DND-41 (cell line): ENCODE results near the gene MAP2K3.

ENCODE experiments used
- ATAC-seq: fragments of 200-7000 bp; cut with Tn5 transposase; 3 replicates; pipeline ENCODE4 v1.9.1; 2021; ENCODE audit warnings: low read depth; ENCODE audit not compliant: insufficient read depth
- DNase-seq: peaks from one replicate; pipeline ENCODE4 v3.0.0-alpha.2; 2020
- H2AFZ ChIP-seq: 2 replicates; pipeline ENCODE4 v1.6.0; 2012; ENCODE audit warnings: low read depth, low read length
- H3K27ac ChIP-seq: 2 replicates; pipeline ENCODE4 v1.5.1; 2012; ENCODE audit warnings: low read length, inconsistent platforms
- H3K27me3 ChIP-seq: fragments of 200-600 bp; sonication (generic); 2 replicates; pipeline ENCODE4 v1.6.0; 2012; ENCODE audit warnings: low read length, mild to moderate bottlenecking, inconsistent platforms; ENCODE audit not compliant: insufficient read depth, poor library complexity
- H3K36me3 ChIP-seq: 2 replicates; pipeline ENCODE4 v1.5.1; 2012; ENCODE audit warnings: low read length, inconsistent platforms; ENCODE audit not compliant: insufficient read depth
- H3K4me1 ChIP-seq: 2 replicates; pipeline ENCODE4 v1.5.1; 2012; ENCODE audit warnings: mild to moderate bottlenecking, low read length; ENCODE audit not compliant: insufficient read depth
- H3K4me2 ChIP-seq: 2 replicates; pipeline ENCODE4 v1.6.0; 2012; ENCODE audit warnings: mild to moderate bottlenecking, moderate library complexity, low read length, inconsistent platforms; ENCODE audit not compliant: insufficient read depth
- H3K4me3 ChIP-seq, 2 experiments: fragments of 200-600 bp in 1 of 2; shearing (Covaris generic) in 1 of 2; 2 replicates each; pipeline ENCODE4 v1.5.1; 2012 to 2016; ENCODE audit warnings: inconsistent platforms in 2 of 2, low read length in 2 of 2, mild to moderate bottlenecking in 2 of 2, low read depth in 1 of 2, moderate library complexity in 1 of 2
- H3K79me2 ChIP-seq: 2 replicates; pipeline ENCODE4 v1.6.0; 2012; ENCODE audit warnings: low read length, inconsistent platforms; ENCODE audit not compliant: insufficient read depth
- H3K9ac ChIP-seq: 2 replicates; pipeline ENCODE4 v1.6.0; 2012; ENCODE audit warnings: low read depth, mild to moderate bottlenecking, inconsistent platforms, low read length, moderate library complexity
- H3K9me3 ChIP-seq: 2 replicates; pipeline ENCODE4 v1.5.1; 2012; ENCODE audit warnings: low read length, moderate library complexity, mild to moderate bottlenecking, inconsistent platforms; ENCODE audit not compliant: insufficient read depth, severe bottlenecking
- H4K20me1 ChIP-seq: 2 replicates; pipeline ENCODE4 v1.6.0; 2012; ENCODE audit warnings: low read length; ENCODE audit not compliant: insufficient read depth
- CTCF ChIP-seq: IDR thresholded peaks from 2 replicates; pipeline ENCODE4 v1.5.1; 2012; ENCODE audit warnings: borderline replicate concordance, low read length, moderate library complexity, mild to moderate bottlenecking; ENCODE audit not compliant: poor library complexity, severe bottlenecking; ENCODE audit errors: extremely low read depth
- EZH2 ChIP-seq: IDR thresholded peaks from 3 replicates; pipeline ENCODE4 v1.6.1; 2012; ENCODE audit warnings: borderline replicate concordance, low read depth, mild to moderate bottlenecking, moderate library complexity, low read length, inconsistent platforms; ENCODE audit not compliant: severe bottlenecking

Gene MAP2K3

GRCh38 chr17:21242780-21243515 is 41.6 kb upstream of the MAP2K3 start:
- peaks cover 19% of the 10 kb centered on the region for H4K20me1 ChIP-seq
- no peak for ATAC-seq

DNA sequence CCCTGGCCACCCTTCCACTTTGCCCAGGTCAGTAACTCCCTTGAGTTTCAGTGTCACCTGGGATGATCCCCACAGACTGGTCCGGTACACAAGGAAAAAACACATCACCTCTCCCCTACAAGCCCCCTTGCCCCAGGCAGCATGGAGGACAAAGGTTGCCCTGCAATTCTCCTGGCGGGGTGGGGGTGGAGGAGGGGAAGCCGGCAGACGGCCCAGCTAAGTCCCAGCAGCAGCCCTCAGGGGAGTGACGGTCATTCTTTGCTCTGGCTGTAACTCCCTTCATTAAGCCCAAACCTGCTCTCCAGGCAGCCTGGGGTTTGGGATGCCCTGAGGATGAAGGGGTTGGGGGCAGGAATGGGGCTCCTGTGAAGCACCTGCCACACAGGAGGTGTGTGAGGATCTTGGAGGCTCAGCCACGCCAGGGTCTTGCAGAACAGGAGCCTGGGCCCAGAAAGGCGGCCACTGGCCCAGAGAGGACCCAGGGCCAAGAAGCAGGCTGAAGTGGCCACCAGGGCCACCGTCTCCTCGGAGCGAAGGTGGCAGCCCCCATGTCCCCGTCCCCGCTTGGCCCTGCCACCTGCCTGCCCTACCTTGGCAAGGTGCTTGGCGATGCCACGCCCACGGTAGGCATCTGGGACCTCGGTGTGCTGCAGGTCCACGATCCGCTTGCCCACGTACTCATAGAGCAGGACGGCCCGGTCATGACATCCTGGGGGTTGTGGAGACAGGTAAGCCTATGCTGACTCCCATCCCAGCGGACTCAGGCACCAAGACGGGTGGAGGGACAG is 40.8 kb upstream of the MAP2K3 start:
- Histone ChIP-seq H2AFZ (no peak overlapping the region), H4K20me1 (peaks cover 19% of the 10 kb centered on the region), H3K9me3 (no peaks in the 10 kb centered on the region), H3K27ac (no peak overlapping the region), H3K36me3 (no peaks in the 10 kb centered on the region), H3K4me3 (no peak overlapping the region), H3K4me2 (no peak overlapping the region), H3K9ac (no peak overlapping the region), H3K27me3 (no peaks in the 10 kb centered on the region), H3K4me1 (no peaks in the 10 kb centered on the region), H3K79me2 (no peaks in the 10 kb centered on the region)
- TF ChIP-seq CTCF (no peak), EZH2 (no peak)
- no peak for ATAC-seq
- DNase-seq = no peak

More at GRCh38 chr17:21242780-21243515, 41.6 kb upstream of the MAP2K3 start:
- Histone ChIP-seq H3K4me1 (no peaks in the 10 kb centered on the region), H3K27me3 (no peaks in the 10 kb centered on the region), H3K4me2 (no peak overlapping the region), H3K9ac (no peak overlapping the region), H2AFZ (no peak overlapping the region), H3K4me3 (no peak overlapping the region), H3K9me3 (no peaks in the 10 kb centered on the region), H3K79me2 (no peaks in the 10 kb centered on the region), H3K27ac (no peak overlapping the region), H3K36me3 (no peaks in the 10 kb centered on the region)
- no peak for DNase-seq
- no peak for TF ChIP-seq CTCF
- TF ChIP-seq EZH2 = no peak

GRCh38 chr17:21245639-21246084 is 38.8 kb upstream of the MAP2K3 start:
- Histone ChIP-seq H3K79me2 (no peaks in the 10 kb centered on the region), H2AFZ (no peak overlapping the region), H4K20me1 (peaks cover 19% of the 10 kb centered on the region), H3K4me1 (no peaks in the 10 kb centered on the region), H3K27ac (no peak overlapping the region), H3K36me3 (no peaks in the 10 kb centered on the region), H3K4me3 (no peak overlapping the region), H3K9me3 (no peaks in the 10 kb centered on the region), H3K9ac (no peak overlapping the region), H3K4me2 (no peak overlapping the region), H3K27me3 (peaks cover 4% of the 10 kb centered on the region)
- no peak for ATAC-seq
- peak; percentile 18 for DNase-seq
- no peak for TF ChIP-seq CTCF
- no peak for TF ChIP-seq EZH2
